ENCODE measurements around the gene IL3.

- no peak for TF ChIP-seq CTCF (IDR thresholded peaks at IDR 0.05)
- no peak for TF ChIP-seq EZH2 (IDR thresholded peaks at IDR 0.05; ENCODE audit: borderline replicate concordance, insufficient read depth, low read depth, low read length, poor library complexity, severe bottlenecking)
Measured at GRCh38 chr5:132055441-132055807, 5.0 kb upstream of the IL3 start.

Measured in B cell (primary cell).